Measurements from ENCODE around the gene TUBGCP5. TPM values are rescaled to one million over a fixed set of nuclear protein-coding genes. Genes with fewer than 3 reads are reported as not detected.

TUBGCP5 gene
- total RNA-seq, 1 donor = 37.5 TPM

GRCh38 chr15:22954798-22955543 is 84.4 kb downstream of the TUBGCP5 start:
- H3K4me3 ChIP-seq (ENCODE audit: low read depth, low read length) = no peak overlapping the region
- DNase-seq (ENCODE audit: low read depth) = no peak
- no peak for TF ChIP-seq CTCF (IDR thresholded peaks at IDR 0.05; ENCODE audit: insufficient read depth, low read length)

- TF ChIP-seq CTCF (IDR thresholded peaks at IDR 0.05; ENCODE audit: insufficient read depth, low read length) = no peak
- H3K4me3 ChIP-seq (ENCODE audit: low read depth, low read length) = no peak overlapping the region
- DNase-seq (ENCODE audit: low read depth) = no peak
Measured at GRCh38 chr15:22954326-22954725, 85.0 kb downstream of the TUBGCP5 start.

GRCh38 chr15:22952796-22953579 is 86.4 kb downstream of the TUBGCP5 start:
- H3K4me3 ChIP-seq (ENCODE audit: low read depth, low read length) = no peak overlapping the region
- peak; percentile 65 for DNase-seq (ENCODE audit: low read depth)
- TF ChIP-seq CTCF (IDR thresholded peaks at IDR 0.05; ENCODE audit: insufficient read depth, low read length) = no peak

GRCh38 chr15:22951381-22952280 is 87.7 kb downstream of the TUBGCP5 start:
- no peak for TF ChIP-seq CTCF (IDR thresholded peaks at IDR 0.05; ENCODE audit: insufficient read depth, low read length)
- no peak for DNase-seq (ENCODE audit: low read depth)
- H3K4me3 ChIP-seq (ENCODE audit: low read depth, low read length) = no peak overlapping the region

GRCh38 chr15:22951031-22951380 is 88.4 kb downstream of the TUBGCP5 start:
- no peak for TF ChIP-seq CTCF (IDR thresholded peaks at IDR 0.05; ENCODE audit: insufficient read depth, low read length)
- DNase-seq (ENCODE audit: low read depth) = no peak
- H3K4me3 ChIP-seq (ENCODE audit: low read depth, low read length) = no peak overlapping the region

GRCh38 chr15:22950256-22950990 is 88.9 kb downstream of the TUBGCP5 start:
- no peak for DNase-seq (ENCODE audit: low read depth)

More at GRCh38 chr15:22950256-22950990, 88.9 kb downstream of the TUBGCP5 start:
- no peak overlapping the region for H3K4me3 ChIP-seq (ENCODE audit: low read depth, low read length)
- TF ChIP-seq CTCF (IDR thresholded peaks at IDR 0.05; ENCODE audit: insufficient read depth, low read length) = no peak
